Measurements from ENCODE around the gene SLC45A3. TPM values are rescaled to one million over a fixed set of nuclear protein-coding genes. Genes with fewer than 3 reads are reported as not detected.

The SLC45A3 gene
- polyA plus RNA-seq, 1 donor (not counting 4 experiments of a cell fraction or from before 2014, with no cell fraction given): 2.5 TPM

- Histone ChIP-seq H3K36me3 (ENCODE audit: control insufficient read depth in 2 of 2, extremely low read depth in 1 of 2, insufficient read depth in 2 of 2, low read length in 2 of 2) (no peaks in the 10 kb centered on the region), H3K4me1 (ENCODE audit: control insufficient read depth, extremely low read depth, insufficient read depth, low read length) (peaks cover 34% of the 10 kb centered on the region), H3K4me2 (ENCODE audit: control insufficient read depth, extremely low read depth, insufficient read depth, low read depth, low read length) (peak overlapping the region; percentile 93), H3K79me2 (ENCODE audit: control insufficient read depth, insufficient read depth, low read length) (peaks cover 48% of the 10 kb centered on the region), H4K20me1 (ENCODE audit: control insufficient read depth, extremely low read depth, insufficient read depth, low read length) (no peaks in the 10 kb centered on the region), H3K9ac (ENCODE audit: control insufficient read depth, extremely low read depth, insufficient read depth, low read length) (peak overlapping the region; percentile 96), H3K27ac (ENCODE audit: control insufficient read depth, insufficient read depth, low read length) (peak overlapping the region; percentile 88), H3K4me3 (ENCODE audit: control insufficient read depth in 2 of 3, extremely low read depth in 1 of 3, insufficient read depth in 2 of 3, low read depth in 1 of 3, low read length in 3 of 3) (peak overlapping the region; percentile 55 to 97 (median 94)), H3K9me1 (ENCODE audit: control insufficient read depth, extremely low read depth, insufficient read depth, low read length) (no peaks in the 10 kb centered on the region), H3K9me3 (ENCODE audit: control insufficient read depth, low read depth, low read length) (no peaks in the 10 kb centered on the region), H3K27me3 (ENCODE audit: control insufficient read depth, extremely low read depth, insufficient read depth, low read length) (no peaks in the 10 kb centered on the region), H2AFZ (ENCODE audit: control insufficient read depth, low read length) (peak overlapping the region; percentile 56)
- DNase-seq (ENCODE audit: low read depth, low spot score): no peak
- no peak for TF ChIP-seq CTCF (optimal IDR thresholded peaks at IDR 0.05 in 1 of 3, IDR thresholded peaks at IDR 0.05 in 1 of 3, conservative IDR thresholded peaks at IDR 0.05 in 1 of 3; ENCODE audit: extremely low read depth in 1 of 3, insufficient read depth in 2 of 3, low read length in 3 of 3)
- no peak for TF ChIP-seq EZH2 (IDR thresholded peaks at IDR 0.05; ENCODE audit: low read length)
- FAIRE-seq: no peak
- dilution Hi-C loops (cut with MboI; ENCODE audit: extremely low pct_ligation_motif_present, low sequenced_read_pairs): no loop called here
These were observed 49.7 kb downstream of the SLC45A3 start for GRCh38 chr1:205630651-205631009.

- dilution Hi-C loops (cut with MboI; ENCODE audit: extremely low pct_ligation_motif_present, low sequenced_read_pairs): no loop called here
- H3K79me2 ChIP-seq (ENCODE audit: control insufficient read depth, insufficient read depth, low read length): peaks cover 50% of the 10 kb centered on the region
- H3K36me3 ChIP-seq (ENCODE audit: control insufficient read depth in 2 of 2, extremely low read depth in 1 of 2, insufficient read depth in 2 of 2, low read length in 2 of 2): no peaks in the 10 kb centered on the region
- FAIRE-seq: no peak
- no peak overlapping the region for H2AFZ ChIP-seq (ENCODE audit: control insufficient read depth, low read length)
- DNase-seq (ENCODE audit: low read depth, low spot score): no peak
- no peaks in the 10 kb centered on the region for H3K27me3 ChIP-seq (ENCODE audit: control insufficient read depth, extremely low read depth, insufficient read depth, low read length)
- H3K4me3 ChIP-seq (ENCODE audit: control insufficient read depth in 2 of 3, extremely low read depth in 1 of 3, insufficient read depth in 2 of 3, low read depth in 1 of 3, low read length in 3 of 3): peak overlapping the region; percentile 5 to 97 (median 94)
- peak overlapping the region; percentile 93 for H3K4me2 ChIP-seq (ENCODE audit: control insufficient read depth, extremely low read depth, insufficient read depth, low read depth, low read length)
- H3K9me1 ChIP-seq (ENCODE audit: control insufficient read depth, extremely low read depth, insufficient read depth, low read length): no peaks in the 10 kb centered on the region
- H3K4me1 ChIP-seq (ENCODE audit: control insufficient read depth, extremely low read depth, insufficient read depth, low read length): peaks cover 31% of the 10 kb centered on the region
- H4K20me1 ChIP-seq (ENCODE audit: control insufficient read depth, extremely low read depth, insufficient read depth, low read length): no peaks in the 10 kb centered on the region
- H3K9me3 ChIP-seq (ENCODE audit: control insufficient read depth, low read depth, low read length): no peaks in the 10 kb centered on the region
- peak overlapping the region; percentile 88 for H3K27ac ChIP-seq (ENCODE audit: control insufficient read depth, insufficient read depth, low read length)
- TF ChIP-seq CTCF (optimal IDR thresholded peaks at IDR 0.05 in 1 of 3, IDR thresholded peaks at IDR 0.05 in 1 of 3, conservative IDR thresholded peaks at IDR 0.05 in 1 of 3; ENCODE audit: extremely low read depth in 1 of 3, insufficient read depth in 2 of 3, low read length in 3 of 3) (no peak), EZH2 (IDR thresholded peaks at IDR 0.05; ENCODE audit: low read length) (no peak)
- H3K9ac ChIP-seq (ENCODE audit: control insufficient read depth, extremely low read depth, insufficient read depth, low read length): peak overlapping the region; percentile 96
These were observed 50.1 kb downstream of the SLC45A3 start for GRCh38 chr1:205630241-205630640.

Data from keratinocyte (primary cell).